GM18517 (cell line): ENCODE measurements around the gene DLG5.

Experiments used
- ATAC-seq: cut with Tn5 transposase; IDR thresholded peaks from one replicate; pipeline ENCODE4 v1.9.1; 2021; ENCODE audit warnings: mild to moderate bottlenecking, moderate library complexity; ENCODE audit not compliant: unreplicated experiment

DLG5 gene

DNA sequence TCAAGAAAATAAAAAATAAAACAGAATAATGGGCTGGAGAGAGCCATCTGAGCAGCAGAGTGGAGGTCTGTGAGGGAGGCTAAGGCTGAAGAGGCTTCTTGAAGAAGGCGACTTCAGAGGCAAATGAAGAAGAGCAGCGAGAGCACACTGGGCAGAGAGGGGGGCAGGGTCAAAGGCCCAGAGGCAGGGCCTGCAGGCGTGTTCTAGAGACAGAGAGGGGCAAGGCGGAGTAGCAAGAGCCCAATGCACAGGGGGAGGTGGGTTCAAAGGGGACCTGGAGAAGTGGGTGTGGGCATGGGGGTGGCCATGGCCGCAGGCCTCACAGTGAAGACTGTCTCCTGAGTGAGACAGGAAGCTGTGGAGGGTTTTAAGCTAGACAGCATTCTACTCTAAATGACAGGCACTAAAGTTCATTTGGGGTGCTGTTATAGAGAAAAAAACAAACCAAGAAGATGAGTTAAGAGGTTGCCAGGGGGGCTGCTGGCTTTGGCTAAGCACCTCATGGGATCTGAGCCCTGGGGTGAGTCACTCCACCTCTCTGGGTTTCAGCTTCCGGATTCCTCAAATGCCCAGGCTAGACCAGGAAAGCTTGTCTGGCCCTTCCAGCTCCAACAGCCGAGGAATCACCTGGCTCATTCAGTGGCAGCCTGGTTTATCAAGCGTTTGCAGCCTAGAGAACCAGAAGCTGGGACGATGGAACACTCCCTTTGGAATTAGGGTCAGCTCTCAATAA is 81.7 kb downstream of the DLG5 start:
- ATAC-seq: no peak

DNA sequence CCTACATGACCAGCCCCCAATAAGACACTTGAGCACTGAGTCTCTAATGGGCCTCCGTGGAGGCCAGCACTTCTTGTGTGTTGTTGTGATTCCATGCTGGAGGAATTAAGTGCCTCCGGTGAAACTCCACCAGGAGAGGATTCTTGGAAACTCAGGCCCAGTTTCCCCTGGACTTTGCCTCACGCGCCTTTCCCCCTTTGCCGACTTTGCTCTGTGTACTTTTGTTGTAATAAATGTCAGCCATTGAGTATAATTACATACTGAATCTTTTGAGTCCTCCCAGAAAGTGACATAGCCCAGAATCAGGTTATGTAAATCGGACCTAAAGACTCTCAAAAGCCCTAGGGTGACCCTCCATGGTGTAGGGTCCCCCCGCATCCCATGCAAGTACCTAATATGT is 82.4 kb downstream of the DLG5 start:
- ATAC-seq: no peak

DNA sequence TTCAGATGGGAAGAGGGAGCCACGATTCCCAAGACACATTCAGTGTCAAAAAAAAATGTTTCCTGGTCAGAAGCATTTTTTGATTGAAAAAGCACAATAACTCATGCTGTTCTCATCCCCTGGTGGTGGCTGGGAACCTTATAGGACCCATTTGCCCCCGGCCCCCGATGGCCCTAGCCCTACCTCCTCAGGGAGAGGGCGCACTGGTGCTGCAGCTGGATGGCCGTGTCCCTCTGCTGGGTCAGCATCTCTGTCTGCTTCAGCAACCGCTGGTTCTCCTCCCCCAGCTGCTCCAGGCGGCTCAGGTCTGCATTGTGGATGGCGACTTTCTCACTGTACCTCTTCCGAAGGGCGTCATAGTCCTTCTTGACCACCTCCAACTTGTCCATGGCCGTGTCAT is 83.3 kb downstream of the DLG5 start:
- ATAC-seq: no peak

DNA sequence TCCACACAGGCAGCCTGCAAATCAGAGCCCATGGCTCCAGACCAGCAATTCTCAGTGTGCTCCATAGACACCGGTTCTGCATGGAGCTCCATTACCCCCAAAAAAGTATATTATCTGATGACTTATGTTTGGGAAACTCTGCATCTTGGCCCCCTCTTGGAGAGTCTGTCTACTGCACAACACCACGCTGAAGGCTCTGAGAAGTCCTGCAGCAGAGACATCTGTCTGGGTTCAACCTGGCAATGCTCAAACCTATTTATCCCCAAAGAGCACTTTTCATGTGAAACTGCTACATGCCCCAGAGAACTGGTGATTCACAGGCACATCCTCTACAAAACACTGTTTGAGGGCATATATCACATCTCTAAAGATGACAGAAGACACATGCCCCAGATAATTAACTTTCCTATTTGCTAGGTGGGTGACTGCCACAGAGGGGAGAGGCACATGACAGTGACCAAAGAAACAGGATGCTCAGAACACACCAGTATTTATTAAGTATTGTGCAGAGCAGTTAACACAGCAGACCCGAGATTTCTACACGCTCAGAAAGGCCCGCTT is 83.8 kb downstream of the DLG5 start:
- no peak for ATAC-seq

DNA sequence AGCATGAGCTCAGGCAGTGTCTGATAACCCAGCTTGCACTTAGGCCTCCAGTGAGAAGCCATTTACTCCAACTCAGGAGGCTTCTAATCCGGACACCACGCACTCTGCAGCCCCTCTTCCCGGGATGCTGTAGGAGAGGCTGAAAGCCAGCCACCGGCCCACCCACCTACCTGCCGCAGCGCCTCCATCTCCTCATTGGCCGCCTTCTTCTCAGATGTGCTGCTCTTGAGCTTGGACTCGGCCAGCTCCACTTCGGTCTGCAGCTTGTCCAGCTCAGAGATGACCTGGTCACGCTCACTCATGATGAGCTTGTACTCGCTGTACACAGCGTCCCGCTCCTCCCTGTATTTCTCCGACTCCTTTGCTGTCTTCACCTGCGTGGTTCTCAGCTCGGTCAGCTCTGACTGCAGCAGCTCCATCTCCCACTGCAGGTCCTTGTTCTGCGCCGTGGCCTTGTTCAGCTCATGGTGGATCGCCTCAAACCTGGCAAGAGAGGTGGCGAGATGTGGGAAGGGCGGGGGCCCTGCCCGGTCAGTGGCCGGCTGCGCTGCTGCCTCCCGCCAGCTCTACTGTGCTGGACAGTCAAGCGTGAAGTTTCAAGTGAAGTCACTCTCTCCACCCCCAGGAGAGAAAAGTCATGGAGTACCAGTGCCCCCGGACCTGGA is 84.7 kb downstream of the DLG5 start:
- ATAC-seq: no peak

DNA sequence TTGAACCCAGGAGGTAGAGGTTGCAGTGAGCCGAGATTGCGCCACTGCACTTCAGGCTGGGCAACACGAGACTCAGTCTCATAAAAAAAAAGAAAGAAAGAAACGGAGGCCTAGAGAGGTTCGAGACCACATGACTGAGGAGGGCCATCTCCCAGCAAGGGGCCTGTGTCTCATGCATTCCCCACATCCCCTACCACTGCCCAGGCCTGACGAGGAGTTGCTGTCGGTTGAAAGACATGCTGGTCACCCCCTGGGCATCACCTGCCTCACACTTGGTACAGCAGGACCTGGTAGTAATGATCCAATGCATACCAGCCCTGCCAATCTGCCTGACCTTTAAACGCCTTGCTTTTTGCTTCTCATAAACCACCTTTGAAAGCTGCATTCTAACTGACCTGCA is 85.9 kb downstream of the DLG5 start:
- no peak for ATAC-seq

DNA sequence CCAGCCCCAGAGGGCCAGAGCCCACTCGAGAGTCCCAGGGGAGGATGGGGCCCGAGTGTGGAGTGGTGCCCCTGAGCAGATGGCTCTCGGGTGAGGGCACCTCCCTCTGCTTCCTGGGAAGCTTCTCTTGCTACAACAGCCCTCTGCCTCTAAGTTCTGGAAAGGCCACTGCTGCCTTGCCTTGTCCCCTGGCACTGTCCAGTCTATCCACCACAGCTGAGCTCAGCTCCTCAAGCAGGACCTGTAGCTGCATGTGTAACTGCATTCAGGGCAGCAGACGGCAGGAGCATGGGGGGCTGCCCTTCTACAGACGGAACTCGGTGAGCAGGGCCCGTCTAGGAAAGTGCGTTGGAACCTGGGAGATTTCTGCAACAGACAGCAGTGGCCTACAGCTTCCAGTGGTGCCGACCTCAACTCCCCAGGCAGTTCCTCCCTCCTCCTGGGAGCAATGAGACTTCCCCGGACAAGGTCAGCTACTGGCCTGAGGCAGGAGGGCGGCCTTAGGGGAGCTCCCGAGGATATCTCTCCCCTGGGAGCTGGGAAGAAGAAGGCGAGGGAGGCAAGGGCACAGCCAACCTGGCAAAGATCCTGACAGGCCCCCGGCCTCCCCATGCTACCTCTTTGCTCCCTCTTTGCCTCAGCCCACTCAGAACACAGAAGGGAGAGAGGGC is 88.5 kb downstream of the DLG5 start:
- no peak for ATAC-seq

DNA sequence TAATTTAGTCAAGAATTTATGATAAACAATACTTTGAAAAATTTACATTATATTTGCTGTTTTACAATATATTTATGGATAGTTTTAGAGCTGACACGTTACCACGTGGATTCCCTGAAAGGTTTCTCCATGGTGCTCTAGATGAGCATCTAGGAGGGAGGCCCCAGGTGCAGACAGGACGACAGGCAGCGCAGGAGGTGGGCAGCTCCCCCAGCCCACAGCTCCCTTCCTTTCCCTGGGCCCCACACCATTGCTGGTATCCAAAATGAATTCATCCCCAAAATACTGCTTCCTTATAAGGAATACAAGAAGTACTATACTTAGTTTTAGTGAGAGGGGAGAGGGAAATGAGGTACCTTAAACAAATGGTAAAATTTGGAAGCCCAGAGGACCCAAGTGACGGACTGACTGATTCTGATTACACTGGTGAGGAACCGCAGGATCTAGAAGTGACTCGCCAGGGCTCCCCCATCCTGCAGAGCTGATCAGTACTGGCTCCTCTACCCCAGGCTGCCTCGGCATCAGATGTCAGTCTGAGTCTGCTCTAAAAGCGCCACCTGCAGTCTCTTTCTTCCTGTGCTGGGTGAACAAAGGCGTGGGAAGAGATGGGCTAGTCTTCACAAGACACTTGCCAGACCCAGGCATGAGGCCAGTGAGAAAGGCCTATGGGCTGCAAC is 89.2 kb downstream of the DLG5 start:
- ATAC-seq: peak; percentile 75

DNA sequence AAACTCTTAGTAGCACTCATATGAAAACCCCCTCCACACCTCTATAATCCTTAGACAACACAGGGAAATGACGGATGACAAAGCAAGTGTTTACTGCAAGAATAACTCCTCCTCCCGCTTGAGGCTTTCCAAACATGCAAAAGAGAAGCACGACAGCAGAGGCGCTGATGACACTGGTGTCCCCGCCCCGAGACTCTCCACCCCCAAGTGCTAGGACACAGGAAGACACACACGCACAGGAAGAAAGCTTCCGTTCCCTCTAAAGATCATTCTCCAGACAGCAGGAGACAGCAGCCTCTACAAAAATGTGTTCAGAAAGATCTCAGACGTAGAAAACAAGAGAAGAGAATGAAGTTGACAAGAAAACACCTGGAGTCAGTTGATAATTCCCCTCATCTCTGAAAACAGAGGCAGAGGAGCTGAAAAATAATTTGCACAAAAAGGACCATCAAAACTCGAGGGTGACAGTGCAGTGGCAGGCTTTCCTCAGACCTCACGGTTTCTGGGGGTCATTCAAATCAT is 90.2 kb downstream of the DLG5 start:
- no peak for ATAC-seq

DNA sequence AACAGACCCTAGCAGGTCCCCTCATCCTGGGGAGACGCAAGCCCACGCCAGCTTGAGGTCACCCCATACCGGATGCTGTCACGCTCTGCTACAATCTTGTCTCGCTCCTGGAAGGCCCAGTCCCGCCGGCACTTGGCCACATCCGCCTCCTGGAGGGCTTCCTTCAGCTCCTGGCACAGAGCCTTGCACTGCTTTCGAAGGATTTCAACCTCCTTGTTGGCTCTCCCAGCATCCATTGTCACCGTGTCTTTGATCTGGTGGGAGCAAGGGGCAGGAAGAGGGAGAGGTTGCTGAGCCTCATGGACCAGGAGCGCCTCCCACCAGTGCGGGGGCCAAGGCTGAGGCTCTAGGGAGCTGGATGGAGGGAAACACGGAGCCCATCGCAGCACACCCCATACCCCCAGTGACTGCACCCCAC is 90.9 kb downstream of the DLG5 start:
- no peak for ATAC-seq

DNA sequence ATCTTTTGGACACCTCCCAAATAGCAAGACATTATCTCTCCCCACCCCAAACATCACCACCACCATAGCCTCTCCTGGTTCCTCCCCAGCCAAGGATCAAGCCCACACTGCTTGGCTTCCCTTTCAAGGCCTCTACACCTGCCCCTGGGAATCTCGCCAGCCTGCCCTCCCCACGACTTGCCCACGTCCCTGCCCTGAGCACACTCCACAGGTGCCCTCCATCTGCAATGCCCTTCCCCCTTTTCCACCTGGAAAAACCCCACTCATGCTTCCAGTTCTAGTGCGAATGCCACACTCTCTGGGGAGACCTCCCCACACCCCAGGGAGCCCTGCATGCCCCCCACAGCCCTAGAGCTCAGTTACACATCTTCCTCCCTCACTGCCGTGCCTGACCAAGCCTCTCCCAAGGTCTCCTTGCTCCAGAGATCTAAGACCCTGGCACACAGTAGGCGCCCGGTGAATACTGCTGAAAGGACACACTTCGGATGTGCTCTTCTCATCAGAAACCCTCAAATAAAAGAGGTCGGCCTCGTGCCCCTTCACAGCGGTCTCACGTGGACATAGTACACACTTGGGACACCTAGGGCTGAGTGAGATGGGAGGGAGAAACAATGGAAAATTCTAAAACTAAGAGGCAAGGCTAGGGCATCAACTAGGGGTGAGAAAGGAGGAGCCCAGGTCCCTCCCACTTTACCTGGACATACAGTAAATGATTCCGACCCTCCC is 91.4 kb downstream of the DLG5 start:
- no peak for ATAC-seq

DNA sequence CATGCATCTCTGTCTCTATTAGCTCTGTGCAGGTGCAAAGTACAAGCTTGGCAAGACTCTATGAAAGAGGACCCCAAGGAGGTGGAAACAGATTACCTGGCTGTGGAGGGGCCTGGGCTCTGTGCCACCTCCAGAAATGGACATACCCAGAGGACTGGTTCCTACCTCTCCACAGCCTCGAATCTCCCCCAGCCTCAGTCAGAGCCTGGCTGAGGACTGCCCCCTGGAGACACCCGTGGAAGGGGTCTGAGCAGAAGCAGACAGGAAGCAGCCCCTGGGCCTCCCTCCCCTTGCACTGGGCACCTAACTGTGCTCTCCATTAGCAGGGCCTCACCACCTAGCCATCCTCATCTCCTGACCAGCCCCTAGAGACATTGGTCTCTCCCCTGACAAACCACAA is 92.0 kb downstream of the DLG5 start:
- no peak for ATAC-seq

DNA sequence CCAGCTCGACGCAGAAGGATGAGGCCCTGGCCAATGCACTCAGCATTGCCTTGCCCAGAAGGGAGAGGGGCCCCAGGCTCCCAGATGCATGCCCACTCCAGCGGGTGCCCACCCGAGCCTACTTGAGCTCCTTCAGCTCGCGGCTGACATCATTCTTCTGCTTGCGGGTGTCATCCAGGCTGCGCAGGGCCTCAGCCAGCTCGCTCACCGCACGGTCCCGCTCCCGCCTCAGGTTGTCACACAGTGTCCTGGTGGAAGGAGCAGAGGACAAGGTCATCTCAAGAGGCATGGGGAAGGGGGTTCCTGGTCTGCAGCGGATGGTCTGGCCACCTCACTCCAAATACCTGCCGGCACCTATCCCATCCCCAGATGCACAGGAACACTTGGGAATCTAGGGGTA is 92.8 kb downstream of the DLG5 start:
- ATAC-seq: no peak

DNA sequence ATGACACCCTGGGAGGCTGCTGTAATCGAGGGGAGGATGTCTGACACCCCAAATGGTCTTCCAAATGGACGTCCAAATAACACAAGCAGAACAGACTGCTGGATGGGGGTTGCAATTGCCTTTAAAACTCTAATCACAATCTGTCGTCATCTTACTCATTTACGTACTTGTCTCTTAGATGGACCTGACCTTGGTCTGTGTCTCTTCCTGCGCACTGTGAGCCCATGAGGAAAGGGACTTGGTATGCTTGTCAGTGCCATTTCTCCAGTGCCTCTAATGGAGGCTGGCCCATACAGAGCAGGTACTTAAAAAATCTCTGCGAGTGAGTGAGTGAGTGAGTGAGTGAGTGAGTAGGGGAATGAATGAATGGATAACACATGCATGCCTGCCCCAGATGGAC is 93.3 kb downstream of the DLG5 start:
- no peak for ATAC-seq

DNA sequence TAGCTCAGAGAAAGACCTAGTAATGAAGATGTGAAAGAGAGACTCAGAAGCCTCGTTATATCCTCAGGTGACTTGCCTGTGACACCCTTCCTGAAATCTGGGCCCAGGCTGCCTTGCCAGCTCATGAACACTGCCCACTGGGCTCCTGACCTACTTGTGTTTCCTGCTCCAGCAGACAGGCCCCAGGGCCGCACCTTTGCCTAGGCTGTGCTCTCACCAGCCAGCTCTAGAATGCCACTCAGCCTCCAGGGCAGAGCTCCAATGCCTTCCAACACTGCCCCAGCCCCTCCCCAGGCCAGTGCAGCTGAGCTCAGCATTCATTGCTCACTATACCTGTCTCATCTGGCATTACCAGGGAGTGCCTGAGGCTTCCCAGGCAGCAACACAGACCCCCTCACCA is 94.3 kb downstream of the DLG5 start:
- ATAC-seq: no peak

DNA sequence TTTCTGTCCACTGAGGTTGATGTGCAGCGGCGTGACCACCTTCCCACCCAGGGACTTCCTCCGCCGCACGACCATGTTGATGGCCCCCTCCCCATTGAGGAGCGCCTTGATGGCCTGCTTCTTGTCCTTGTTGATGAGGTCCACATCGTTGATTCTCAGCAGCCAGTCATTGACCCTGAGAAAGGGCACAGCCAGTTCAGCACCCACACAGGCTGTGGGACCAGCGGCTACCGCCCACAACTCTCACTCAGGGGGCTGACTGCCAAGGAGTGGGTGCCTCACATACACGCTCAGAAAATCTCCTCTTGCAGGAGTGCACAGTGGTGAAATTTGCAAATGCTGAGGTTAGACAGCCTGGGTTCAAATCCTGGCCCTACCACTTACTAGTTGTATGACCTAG is 97.2 kb downstream of the DLG5 start:
- ATAC-seq: no peak

DNA sequence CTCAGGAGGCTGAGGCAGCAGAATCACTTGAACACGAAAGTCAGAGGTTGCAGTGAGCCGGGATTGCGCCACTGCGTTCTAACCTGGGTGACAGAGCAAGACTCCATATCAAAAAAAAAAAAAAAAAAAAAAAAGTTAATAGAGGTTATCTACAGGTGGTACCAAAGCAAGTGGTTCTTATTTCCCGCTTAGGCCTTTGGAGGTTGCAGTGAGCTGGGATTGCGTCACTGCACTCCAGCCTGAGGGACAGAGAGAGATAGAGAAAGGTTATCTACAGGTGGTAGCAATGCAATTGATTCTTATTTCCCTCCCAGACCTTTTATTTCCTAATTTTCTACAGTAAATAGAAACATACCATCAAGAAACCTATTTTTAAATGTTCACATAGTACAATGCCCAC is 98.2 kb downstream of the DLG5 start:
- ATAC-seq: no peak

DNA sequence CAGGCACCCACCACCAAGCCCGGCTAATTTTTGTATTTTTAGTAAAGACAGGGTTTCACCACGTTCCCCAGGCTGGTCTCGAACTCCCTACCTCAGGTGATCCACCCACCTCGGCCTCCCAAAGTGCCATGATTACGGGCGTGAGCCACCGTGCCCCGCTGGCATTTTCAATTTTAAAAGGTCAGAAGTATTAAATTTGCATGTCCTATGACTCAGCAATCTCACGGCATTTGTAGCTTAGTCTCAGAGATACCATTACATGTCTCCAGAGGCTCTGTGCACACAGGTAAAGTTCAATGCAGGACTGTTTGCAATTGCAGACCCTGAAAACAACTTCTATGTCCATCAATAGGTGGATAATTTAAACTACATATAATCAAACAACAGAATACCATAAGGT is 99.2 kb downstream of the DLG5 start:
- ATAC-seq: no peak

DNA sequence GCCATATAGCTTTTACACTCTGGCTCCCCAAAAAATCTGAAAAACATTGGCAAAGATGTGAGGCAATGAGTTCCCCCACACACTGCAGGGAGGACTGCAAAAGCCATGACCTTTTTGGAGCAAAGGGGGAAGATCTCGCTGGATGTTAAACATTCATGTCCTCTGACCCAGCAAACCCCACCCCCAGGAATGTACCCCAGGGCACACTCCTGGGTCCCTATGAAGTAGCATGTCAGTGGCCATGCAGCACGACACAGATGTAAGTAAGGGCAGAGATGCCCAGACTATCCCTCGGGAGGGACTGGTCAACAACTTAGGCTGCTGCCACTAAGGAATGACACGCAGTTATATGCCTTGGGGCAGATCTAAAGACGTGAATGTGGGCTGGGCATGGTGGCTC is 100.6 kb downstream of the DLG5 start:
- no peak for ATAC-seq

DNA sequence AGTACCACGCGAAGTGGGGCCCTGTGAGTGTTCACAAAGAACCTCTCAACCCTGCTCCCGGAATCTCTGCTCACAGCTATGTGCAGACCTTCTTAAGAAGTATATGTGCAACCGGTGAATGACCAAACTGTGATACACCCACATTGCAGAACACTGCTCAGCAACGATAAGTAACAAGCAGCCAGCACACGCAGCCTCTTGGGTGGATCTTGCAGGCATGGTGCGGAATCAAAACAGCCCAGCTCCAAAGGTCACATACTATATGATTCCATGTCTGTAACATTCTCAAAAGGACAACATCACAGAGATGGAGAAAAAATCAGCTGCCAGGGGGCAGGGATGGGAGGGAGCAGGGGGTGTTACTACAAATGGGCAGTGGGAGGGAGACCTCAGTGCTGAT is 101.6 kb downstream of the DLG5 start:
- ATAC-seq: no peak
